Muscle layer of duodenum (tissue), 2 donors: Measurements from ENCODE around the gene ING3.
"Not testable (repeated sequence)": the region's sequence is repeated elsewhere in the genome, so short reads cannot be mapped to it uniquely, and the experiment has no call there.

Experiments
- H3K27ac ChIP-seq: one replicate; pipeline ENCODE4 v1.7.0; 2013; ENCODE audit warnings: mild to moderate bottlenecking, low read length
- H3K27me3 ChIP-seq: one replicate; pipeline ENCODE4 v1.7.0; 2013; ENCODE audit warnings: low read depth, mild to moderate bottlenecking, control low read depth, low read length
- H3K36me3 ChIP-seq, 2 donors: one replicate each; pipeline ENCODE4 v1.7.0; 2013; ENCODE audit warnings: low read length in 2 of 2, control low read depth in 1 of 2, mild to moderate bottlenecking in 1 of 2; ENCODE audit not compliant: insufficient read depth in 2 of 2, control insufficient read depth in 1 of 2
- H3K4me1 ChIP-seq, 2 donors: one replicate each; pipeline ENCODE4 v1.7.0; 2013; ENCODE audit warnings: low read length in 2 of 2, mild to moderate bottlenecking in 2 of 2, control low read depth in 1 of 2, moderate library complexity in 1 of 2; ENCODE audit not compliant: insufficient read depth in 2 of 2, control insufficient read depth in 1 of 2
- H3K4me3 ChIP-seq, 2 donors: one replicate each; pipeline ENCODE4 v1.7.0; 2013; ENCODE audit warnings: low read length in 2 of 2, low read depth in 1 of 2, mild to moderate bottlenecking in 1 of 2
- H3K9me3 ChIP-seq, 2 donors: one replicate each; pipeline ENCODE4 v1.7.0; 2013; ENCODE audit warnings: low read length in 2 of 2, control low read depth in 1 of 2, mild to moderate bottlenecking in 1 of 2; ENCODE audit not compliant: control insufficient read depth in 1 of 2
- donor health status: healthy.

ING3 gene

GRCh38 chr7:120983592-120983991, 33.0 kb downstream of the ING3 start:
- H3K4me3 ChIP-seq, H3K9me3 ChIP-seq, H3K36me3 ChIP-seq, H3K27me3 ChIP-seq, H3K27ac ChIP-seq, H3K4me1 ChIP-seq: not testable (repeated sequence)

GRCh38 chr7:120984406-120984805, 33.8 kb downstream of the ING3 start:
- Histone ChIP-seq H3K4me1 (no peaks in the 10 kb centered on the region), H3K9me3 (no peaks in the 10 kb centered on the region)

GRCh38 chr7:120985130-120985758, 34.7 kb downstream of the ING3 start:
- Histone ChIP-seq H3K9me3 (no peaks in the 10 kb centered on the region), H3K27me3 (no peaks in the 10 kb centered on the region), H3K4me1 (no peaks in the 10 kb centered on the region), H3K4me3 (no peak overlapping the region), H3K27ac (no peak overlapping the region), H3K36me3 (no peaks in the 10 kb centered on the region)

More at GRCh38 chr7:120984406-120984805, 33.8 kb downstream of the ING3 start:
- H3K27ac ChIP-seq = no peak overlapping the region
- H3K4me3 ChIP-seq = no peak overlapping the region
- H3K36me3 ChIP-seq = no peaks in the 10 kb centered on the region
- no peaks in the 10 kb centered on the region for H3K27me3 ChIP-seq

GRCh38 chr7:120985839-120986238, 35.3 kb downstream of the ING3 start:
- Histone ChIP-seq H3K27ac (no peak overlapping the region), H3K27me3 (no peaks in the 10 kb centered on the region), H3K4me3 (no peak overlapping the region), H3K9me3 (no peaks in the 10 kb centered on the region), H3K4me1 (no peaks in the 10 kb centered on the region), H3K36me3 (no peaks in the 10 kb centered on the region)

DNA sequence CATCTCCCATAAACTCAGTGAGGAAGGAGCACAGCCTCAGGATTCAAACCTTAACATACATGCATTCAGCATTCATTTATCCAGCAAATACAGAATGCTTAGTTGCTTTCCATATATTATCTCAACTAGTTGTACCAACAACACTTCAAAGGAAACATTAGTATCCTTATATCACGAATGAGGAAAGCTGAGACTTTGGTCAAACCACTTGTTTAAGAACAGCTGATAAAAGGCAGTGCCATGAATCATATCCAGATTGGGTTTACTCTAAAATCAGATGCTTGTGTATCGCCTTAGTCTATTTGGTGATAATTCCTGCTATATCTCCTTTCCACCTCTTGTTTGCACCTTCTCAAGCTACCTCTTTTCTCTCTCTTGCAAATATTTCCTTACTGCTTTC, 36.1 kb downstream of the ING3 start:
- no peak overlapping the region for H3K27ac ChIP-seq
- no peaks in the 10 kb centered on the region for H3K4me1 ChIP-seq
- H3K36me3 ChIP-seq = no peaks in the 10 kb centered on the region
- no peaks in the 10 kb centered on the region for H3K9me3 ChIP-seq
- no peaks in the 10 kb centered on the region for H3K27me3 ChIP-seq
- H3K4me3 ChIP-seq = no peak overlapping the region

DNA sequence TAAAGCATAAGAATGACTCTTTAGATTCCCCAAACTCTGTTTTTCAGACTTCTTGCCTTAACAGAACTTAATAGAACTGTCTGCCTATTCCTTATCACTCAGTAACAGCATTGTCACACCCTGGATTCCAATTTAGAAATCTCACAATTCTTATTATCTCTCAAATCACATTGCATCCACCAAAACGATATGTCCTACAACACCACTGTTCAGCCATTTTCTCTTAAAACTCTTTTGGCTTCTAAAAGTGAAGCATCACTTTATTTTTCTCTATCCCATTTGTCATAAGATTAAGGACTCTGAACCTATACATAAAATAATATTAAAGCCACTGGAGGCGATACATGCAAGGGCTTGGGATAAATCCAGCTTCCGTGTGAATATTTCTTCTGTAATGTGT, 36.7 kb downstream of the ING3 start:
- H3K9me3 ChIP-seq = no peaks in the 10 kb centered on the region
- H3K27ac ChIP-seq = no peak overlapping the region
- H3K36me3 ChIP-seq = no peaks in the 10 kb centered on the region
- no peaks in the 10 kb centered on the region for H3K27me3 ChIP-seq
- peak overlapping the region in 1 of 2 donors; percentile 78 for H3K4me3 ChIP-seq
- peaks cover 0 to 2% of the 10 kb centered on the region in 2 donors for H3K4me1 ChIP-seq

DNA sequence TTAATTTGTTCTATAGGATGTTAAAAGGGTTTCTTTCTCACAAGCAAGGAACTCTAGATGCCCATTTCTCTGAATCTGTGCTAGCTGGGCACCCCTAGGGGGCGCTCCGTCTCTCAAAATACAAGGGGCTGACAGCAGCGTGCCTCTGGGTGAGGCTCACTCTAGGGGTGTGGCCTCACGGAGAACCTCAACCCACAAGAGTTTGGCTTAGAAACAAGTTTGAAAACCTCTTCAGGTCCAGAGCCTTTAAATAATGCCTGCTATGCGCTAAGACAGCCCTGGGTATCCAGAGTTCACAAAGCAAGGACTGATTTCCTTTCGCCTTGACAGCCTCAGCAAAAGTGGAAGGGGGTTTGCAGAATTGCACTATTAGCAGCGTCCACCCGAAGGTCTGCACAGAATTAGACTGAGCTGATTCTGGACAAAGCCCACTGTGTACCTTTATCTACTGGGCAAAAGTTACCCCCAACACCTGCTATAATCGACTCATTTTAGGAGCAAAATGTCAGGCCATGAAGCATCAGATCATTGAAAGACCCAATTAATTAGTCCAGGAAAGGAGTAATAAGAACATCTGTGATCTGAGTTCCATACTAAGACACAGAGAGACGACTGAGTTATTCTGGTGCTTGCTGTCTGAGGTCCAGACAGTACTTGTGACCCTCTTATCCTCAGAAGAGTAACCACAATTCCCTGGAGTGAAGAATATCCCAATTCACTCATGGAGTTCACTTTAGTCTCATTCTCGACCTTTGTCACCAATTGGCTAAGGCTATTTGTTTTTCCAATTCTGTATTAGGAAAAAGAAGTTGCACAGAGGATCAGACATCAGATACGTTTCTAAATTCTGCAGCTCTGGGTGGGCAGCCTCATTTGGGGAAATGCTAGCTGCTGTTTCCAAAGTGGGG, 37.4 kb downstream of the ING3 start:
- Histone ChIP-seq H3K27ac (peak overlapping the region; percentile 87), H3K4me3 (peak overlapping the region; percentile 78), H3K9me3 (no peaks in the 10 kb centered on the region), H3K27me3 (no peaks in the 10 kb centered on the region), H3K36me3 (no peaks in the 10 kb centered on the region), H3K4me1 (peaks cover 5% of the 10 kb centered on the region in 2 donors)

DNA sequence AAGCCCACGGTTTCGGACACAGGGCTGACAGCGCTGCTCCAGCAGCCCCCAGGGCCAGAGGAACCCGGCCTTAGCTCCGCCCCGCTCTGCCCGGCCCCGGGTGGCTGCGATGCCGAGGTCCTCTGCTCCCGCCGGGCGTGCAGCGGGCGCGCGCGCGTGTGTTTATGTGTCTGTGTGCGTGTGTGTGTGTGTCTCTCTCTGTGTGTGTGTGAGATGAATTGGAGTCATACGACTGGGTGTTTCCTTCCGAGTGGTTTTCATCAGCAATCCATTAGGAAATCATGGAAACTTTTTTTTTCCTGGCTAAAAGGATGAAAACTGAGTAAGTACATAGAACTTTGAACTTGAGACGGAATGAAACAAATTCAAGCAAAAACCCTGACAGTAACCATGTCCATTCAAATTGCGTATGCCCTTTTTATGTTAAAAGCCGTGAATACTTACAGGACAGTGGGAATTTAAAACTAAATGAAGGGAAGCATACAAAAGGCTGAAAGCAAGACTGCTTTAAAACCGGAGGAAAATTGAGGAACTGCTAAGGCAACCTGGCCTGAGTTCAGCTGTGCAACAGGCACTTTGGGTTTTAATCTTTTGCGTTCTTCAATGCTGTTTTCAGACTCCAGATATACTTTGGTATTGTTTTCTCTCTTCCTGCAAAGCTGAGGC, 38.1 kb downstream of the ING3 start, which contains the start of gene CPED1:
Gene CPED1 (plus strand): TSS at position 121 of the 666 bp plus-strand sequence. CDS start 911 bp downstream, outside the sequence.
- Histone ChIP-seq H3K9me3 (no peaks in the 10 kb centered on the region), H3K27ac (peak within 1 kb of the TSS; percentile 96), H3K36me3 (no peaks in the 10 kb centered on the region), H3K4me1 (peaks cover 5 to 13% of the 10 kb centered on the region in 2 donors), H3K27me3 (no peaks in the 10 kb centered on the region), H3K4me3 (peak within 1 kb of the TSS; percentile 78)

DNA sequence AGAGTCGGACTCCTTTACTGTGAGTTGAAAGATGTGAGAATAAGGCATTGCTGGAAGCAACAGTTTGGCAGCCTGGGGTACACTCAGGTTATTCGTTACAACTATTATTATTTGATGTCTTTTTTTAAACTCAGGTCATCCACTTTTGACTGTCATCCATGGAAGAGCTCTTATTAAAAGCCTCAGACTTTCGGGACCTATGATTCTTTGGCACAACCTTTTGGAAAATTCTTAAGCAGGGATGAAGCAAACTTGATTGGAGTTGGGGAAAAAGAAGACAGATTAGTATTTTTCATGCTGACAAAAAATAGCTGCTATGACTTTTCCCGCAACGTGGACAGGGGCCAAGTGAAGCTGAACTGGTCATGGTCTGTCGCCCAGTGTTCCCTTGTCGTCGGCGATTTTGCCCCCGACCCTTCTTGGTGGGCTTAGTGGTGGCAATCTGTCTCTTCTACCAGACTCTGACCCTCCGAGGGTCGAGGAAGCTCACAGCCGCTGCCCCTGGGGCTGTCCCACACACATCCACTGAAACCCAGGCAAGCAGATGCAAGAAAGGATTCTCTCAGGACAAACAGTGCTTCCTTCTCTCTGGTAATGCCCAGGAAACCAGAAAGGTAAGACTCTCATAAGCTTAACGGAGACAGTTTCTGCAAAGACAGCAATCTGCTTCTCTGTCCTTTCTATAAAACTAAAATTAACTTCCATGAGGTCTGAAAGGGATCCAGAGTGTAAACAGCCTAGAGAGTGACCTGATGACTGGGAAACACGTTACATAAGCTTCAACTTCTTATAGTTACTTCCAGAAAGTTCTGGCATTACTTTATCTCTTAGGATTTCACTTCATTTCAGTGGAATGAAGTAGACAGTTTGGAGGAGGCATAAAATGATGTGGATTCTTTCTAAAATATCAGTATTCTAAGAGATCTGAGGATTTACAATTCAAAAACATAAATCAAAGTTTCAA, 39.0 kb downstream of the ING3 start:
- Histone ChIP-seq H3K27me3 (no peaks in the 10 kb centered on the region), H3K4me1 (peaks cover 5 to 20% of the 10 kb centered on the region in 2 donors), H3K4me3 (peak overlapping the region; percentile 78)

GRCh38 chr7:120990468-120991118, 40.0 kb downstream of the ING3 start:
- H3K27me3 ChIP-seq = no peaks in the 10 kb centered on the region
- peak overlapping the region; percentile 96 for H3K27ac ChIP-seq
- no peaks in the 10 kb centered on the region for H3K9me3 ChIP-seq
- H3K4me3 ChIP-seq = peak overlapping the region; percentile 78
- peaks cover 5 to 25% of the 10 kb centered on the region in 2 donors for H3K4me1 ChIP-seq
- no peaks in the 10 kb centered on the region for H3K36me3 ChIP-seq

More for the DNA sequence above, 39.0 kb downstream of the ING3 start:
- no peaks in the 10 kb centered on the region for H3K36me3 ChIP-seq
- peak overlapping the region; percentile 96 for H3K27ac ChIP-seq
- no peaks in the 10 kb centered on the region for H3K9me3 ChIP-seq
